ENCODE results near the gene CD276.

- TF ChIP-seq EP300 (IDR thresholded peaks at IDR 0.05; ENCODE audit: borderline replicate concordance) (no peak), TCF12 (IDR thresholded peaks at IDR 0.05; ENCODE audit: low read depth) (no peak), CEBPB (IDR thresholded peaks at IDR 0.05) (no peak), RAD21 (IDR thresholded peaks at IDR 0.05; ENCODE audit: low read depth) (no peak), TAF1 (IDR thresholded peaks at IDR 0.05; ENCODE audit: low read depth) (no peak), MAX (IDR thresholded peaks at IDR 0.05) (no peak), CREB1 (IDR thresholded peaks at IDR 0.05; ENCODE audit: low read depth) (no peak), EGR1 (IDR thresholded peaks at IDR 0.05) (no peak)
- TF ChIP-seq, protein P1, sequence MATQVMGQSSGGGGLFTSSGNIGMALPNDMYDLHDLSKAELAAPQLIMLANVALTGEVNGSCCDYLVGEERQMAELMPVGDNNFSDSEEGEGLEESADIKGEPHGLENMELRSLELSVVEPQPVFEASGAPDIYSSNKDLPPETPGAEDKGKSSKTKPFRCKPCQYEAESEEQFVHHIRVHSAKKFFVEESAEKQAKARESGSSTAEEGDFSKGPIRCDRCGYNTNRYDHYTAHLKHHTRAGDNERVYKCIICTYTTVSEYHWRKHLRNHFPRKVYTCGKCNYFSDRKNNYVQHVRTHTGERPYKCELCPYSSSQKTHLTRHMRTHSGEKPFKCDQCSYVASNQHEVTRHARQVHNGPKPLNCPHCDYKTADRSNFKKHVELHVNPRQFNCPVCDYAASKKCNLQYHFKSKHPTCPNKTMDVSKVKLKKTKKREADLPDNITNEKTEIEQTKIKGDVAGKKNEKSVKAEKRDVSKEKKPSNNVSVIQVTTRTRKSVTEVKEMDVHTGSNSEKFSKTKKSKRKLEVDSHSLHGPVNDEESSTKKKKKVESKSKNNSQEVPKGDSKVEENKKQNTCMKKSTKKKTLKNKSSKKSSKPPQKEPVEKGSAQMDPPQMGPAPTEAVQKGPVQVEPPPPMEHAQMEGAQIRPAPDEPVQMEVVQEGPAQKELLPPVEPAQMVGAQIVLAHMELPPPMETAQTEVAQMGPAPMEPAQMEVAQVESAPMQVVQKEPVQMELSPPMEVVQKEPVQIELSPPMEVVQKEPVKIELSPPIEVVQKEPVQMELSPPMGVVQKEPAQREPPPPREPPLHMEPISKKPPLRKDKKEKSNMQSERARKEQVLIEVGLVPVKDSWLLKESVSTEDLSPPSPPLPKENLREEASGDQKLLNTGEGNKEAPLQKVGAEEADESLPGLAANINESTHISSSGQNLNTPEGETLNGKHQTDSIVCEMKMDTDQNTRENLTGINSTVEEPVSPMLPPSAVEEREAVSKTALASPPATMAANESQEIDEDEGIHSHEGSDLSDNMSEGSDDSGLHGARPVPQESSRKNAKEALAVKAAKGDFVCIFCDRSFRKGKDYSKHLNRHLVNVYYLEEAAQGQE (IDR thresholded peaks at IDR 0.05; ENCODE audit: low read depth) = no peak
Observed at GRCh38 chr15:73750438-73750837, 66.3 kb downstream of the CD276 start.
